HFF-Myc (cell line): ENCODE measurements around the gene NDFIP2.

ENCODE experiments used
- DNase-seq: peaks from one replicate; pipeline ENCODE4 v3.0.0-alpha.2; 2011; ENCODE audit warnings: low read depth; ENCODE audit errors: extremely low read depth
- H3K4me3 ChIP-seq: replicated peaks from 2 replicates; pipeline ENCODE4 v1.5.1; 2011; ENCODE audit warnings: low read depth, mild to moderate bottlenecking, control low read depth, low read length
- TF ChIP-seq, protein P1 (sequence below): IDR thresholded peaks from 2 replicates; pipeline ENCODE4 v1.5.1; 2012; ENCODE audit warnings: mild to moderate bottlenecking, low read depth, low read length, control low read depth; ENCODE audit errors: missing control alignments

The NDFIP2 gene

DNA sequence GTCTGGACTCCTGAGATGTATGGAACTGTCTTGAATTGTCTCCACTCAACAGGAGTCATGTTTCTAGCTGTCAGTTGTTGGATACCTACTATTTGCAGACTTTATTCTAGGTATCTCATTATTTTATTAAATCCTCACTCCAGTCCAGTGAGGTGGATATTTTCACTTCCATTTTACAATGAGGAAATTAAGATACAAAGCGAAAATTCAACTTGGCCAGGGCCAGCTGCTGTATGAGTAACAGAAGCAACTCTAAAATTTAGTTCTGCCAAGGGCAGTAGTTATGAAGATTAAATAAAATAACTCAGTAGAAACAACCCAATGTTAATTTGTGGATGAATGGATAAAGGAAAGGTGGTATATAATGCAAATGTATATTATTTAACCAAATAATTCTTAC is 12.6 kb upstream of the NDFIP2 start:
- DNase-seq, result no peak
- TF ChIP-seq, protein P1, sequence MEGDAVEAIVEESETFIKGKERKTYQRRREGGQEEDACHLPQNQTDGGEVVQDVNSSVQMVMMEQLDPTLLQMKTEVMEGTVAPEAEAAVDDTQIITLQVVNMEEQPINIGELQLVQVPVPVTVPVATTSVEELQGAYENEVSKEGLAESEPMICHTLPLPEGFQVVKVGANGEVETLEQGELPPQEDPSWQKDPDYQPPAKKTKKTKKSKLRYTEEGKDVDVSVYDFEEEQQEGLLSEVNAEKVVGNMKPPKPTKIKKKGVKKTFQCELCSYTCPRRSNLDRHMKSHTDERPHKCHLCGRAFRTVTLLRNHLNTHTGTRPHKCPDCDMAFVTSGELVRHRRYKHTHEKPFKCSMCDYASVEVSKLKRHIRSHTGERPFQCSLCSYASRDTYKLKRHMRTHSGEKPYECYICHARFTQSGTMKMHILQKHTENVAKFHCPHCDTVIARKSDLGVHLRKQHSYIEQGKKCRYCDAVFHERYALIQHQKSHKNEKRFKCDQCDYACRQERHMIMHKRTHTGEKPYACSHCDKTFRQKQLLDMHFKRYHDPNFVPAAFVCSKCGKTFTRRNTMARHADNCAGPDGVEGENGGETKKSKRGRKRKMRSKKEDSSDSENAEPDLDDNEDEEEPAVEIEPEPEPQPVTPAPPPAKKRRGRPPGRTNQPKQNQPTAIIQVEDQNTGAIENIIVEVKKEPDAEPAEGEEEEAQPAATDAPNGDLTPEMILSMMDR, result no peak
- H3K4me3 ChIP-seq, result no peak overlapping the region

DNA sequence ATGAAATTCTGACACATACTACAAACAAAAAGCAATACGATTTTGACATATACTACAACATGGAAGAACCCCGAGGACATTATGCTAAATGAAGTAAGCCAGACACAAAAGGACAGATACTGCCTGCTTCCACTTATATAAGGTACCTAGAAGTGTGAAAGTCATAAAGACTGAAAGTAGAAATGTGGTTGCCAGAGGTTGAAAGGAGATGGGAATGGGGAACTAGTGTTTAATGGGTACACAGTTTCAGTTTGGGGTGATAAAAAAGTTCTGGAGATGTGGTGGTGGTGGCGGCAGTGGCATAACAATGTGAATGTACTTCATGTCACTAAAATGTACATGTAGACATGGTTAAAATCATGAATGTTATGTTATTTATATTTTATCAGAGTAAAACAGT is 12.1 kb upstream of the NDFIP2 start:
- H3K4me3 ChIP-seq, result no peak overlapping the region
- no peak for DNase-seq
- TF ChIP-seq, protein P1, result no peak

- DNase-seq, result no peak
- no peak overlapping the region for H3K4me3 ChIP-seq
- TF ChIP-seq, protein P1, result no peak
Measured at GRCh38 chr13:79469608-79470007, 11.3 kb upstream of the NDFIP2 start.

GRCh38 chr13:79470666-79471065 is 10.3 kb upstream of the NDFIP2 start:
- TF ChIP-seq, protein P1, result no peak
- no peak overlapping the region for H3K4me3 ChIP-seq
- DNase-seq, result no peak

DNA sequence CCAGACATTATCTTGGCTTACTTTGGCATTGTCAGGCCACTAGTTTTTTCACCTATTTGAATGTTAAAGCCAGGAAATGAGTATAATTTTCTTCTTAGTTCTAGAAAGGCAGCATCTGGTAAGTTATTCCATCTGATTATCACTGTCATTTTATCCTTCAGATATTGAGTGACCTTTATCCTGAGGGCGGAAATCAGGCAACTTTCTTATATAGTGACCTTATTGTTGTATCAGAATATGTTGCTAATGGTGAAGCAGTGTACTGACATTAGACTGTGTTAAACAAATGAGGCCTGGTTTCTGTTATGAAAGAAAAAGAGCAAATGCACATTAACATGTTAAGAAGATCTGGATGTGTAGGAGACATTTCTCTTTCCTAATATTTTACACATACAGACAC is 5.4 kb upstream of the NDFIP2 start:
- H3K4me3 ChIP-seq, result no peak overlapping the region
- TF ChIP-seq, protein P1, result no peak

DNA sequence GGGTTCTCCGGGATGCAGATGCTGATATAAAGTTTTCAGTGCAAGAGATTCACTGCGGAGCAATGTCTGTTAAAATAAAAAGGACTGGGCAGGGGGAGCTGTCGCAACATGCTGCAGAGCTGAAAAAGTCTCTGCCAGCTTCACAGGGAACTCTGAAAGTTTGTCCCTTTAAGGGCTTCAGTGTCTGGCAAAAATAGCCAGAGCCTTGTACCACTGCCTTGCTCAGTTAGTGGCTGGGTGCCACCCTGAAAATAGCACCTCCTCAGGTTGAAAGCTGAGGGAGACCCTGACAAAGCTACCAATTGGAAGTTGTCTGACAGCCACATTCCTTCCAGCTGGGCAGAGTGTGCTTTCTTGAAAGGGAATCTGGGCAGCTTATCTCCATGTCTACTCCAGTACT is 3.0 kb upstream of the NDFIP2 start:
- DNase-seq, result no peak

More for the DNA sequence above, 5.4 kb upstream of the NDFIP2 start:
- no peak for DNase-seq

DNA sequence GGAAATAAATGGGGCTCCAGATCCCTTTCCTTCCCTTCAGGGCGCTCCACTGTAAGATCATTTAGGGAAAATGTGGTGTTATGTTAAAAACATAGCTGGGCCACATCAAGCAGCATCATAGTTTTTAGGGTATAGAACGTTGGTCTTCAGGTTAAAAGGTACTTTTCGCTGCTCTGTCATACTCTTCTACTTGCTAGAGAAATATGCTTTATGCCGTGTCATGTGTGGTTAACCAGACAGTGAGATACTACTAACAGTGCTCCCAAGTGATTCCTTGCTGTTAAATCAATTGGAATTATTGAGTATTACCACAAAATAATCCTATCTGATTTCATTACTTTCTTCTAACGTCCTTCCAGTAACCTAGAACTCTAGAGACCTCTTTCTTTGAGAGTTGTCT is 1.1 kb upstream of the NDFIP2 start:
- H3K4me3 ChIP-seq, result no peak overlapping the region
- no peak for DNase-seq
- TF ChIP-seq, protein P1, result no peak

More for the DNA sequence above, 3.0 kb upstream of the NDFIP2 start:
- no peak overlapping the region for H3K4me3 ChIP-seq
- TF ChIP-seq, protein P1, result no peak
